Measurements from ENCODE around the gene HSPB7.
"Not testable (repeated sequence)": the region's sequence is repeated elsewhere in the genome, so short reads cannot be mapped to it uniquely, and the experiment has no call there.

HSPB7 gene

DNA sequence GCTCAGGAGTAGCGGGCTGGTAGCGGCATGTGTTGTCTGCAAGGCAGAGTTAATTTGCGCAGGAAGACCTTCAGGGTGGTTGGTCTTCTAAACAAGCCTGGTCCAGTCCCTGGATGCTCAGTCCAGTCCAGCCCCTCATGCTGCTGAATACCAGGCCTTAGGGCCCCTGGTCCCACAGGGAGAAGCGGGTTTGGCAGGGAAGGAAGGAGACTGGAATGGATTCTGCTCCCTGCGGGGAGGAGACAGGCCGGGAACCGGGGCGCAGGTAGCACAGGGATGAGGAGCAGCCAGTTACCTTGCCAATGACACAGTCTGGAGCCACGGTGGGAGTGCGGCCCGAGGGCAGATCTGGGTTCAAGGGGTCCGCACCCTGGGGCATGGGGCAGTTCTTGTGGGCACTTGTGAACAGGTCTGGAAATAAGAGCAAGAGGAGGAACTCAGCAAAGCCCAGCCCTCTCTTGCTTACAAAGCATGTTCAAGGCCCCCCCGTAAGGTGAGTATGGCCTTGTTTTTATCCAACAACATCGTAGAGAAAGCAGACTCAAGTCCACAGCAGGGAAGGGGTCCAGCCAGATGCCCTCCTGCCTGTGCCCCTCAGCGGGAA, 45.5 kb upstream of the HSPB7 start:
- no peak for ATAC-seq (ENCODE audit: insufficient read depth, low read depth)
- peaks cover 5% of the 10 kb centered on the region for H4K20me1 ChIP-seq (ENCODE audit: insufficient read depth, low read length)
- no peaks in the 10 kb centered on the region for H3K4me1 ChIP-seq (ENCODE audit: insufficient read depth, low read length)
- no peak overlapping the region for H3K4me3 ChIP-seq (ENCODE audit: low read depth in 1 of 2, low read length in 2 of 2)
- TF ChIP-seq, protein P1, sequence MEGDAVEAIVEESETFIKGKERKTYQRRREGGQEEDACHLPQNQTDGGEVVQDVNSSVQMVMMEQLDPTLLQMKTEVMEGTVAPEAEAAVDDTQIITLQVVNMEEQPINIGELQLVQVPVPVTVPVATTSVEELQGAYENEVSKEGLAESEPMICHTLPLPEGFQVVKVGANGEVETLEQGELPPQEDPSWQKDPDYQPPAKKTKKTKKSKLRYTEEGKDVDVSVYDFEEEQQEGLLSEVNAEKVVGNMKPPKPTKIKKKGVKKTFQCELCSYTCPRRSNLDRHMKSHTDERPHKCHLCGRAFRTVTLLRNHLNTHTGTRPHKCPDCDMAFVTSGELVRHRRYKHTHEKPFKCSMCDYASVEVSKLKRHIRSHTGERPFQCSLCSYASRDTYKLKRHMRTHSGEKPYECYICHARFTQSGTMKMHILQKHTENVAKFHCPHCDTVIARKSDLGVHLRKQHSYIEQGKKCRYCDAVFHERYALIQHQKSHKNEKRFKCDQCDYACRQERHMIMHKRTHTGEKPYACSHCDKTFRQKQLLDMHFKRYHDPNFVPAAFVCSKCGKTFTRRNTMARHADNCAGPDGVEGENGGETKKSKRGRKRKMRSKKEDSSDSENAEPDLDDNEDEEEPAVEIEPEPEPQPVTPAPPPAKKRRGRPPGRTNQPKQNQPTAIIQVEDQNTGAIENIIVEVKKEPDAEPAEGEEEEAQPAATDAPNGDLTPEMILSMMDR (IDR thresholded peaks at IDR 0.05; ENCODE audit: borderline replicate concordance, extremely low read depth, low read length, poor library complexity, severe bottlenecking): no peak
- TF ChIP-seq EZH2 (IDR thresholded peaks at IDR 0.05; ENCODE audit: borderline replicate concordance, low read depth, low read length, severe bottlenecking): no peak
- no peak overlapping the region for H3K9ac ChIP-seq (ENCODE audit: low read depth, low read length)
- no peak overlapping the region for H3K4me2 ChIP-seq (ENCODE audit: insufficient read depth, low read length)
- no peak overlapping the region for H2AFZ ChIP-seq (ENCODE audit: low read depth, low read length)
- DNase-seq: no peak
- no peaks in the 10 kb centered on the region for H3K36me3 ChIP-seq (ENCODE audit: insufficient read depth, low read length)
- H3K27ac ChIP-seq (ENCODE audit: low read length): no peak overlapping the region
- H3K79me2 ChIP-seq (ENCODE audit: insufficient read depth, low read length): no peaks in the 10 kb centered on the region
- H3K9me3 ChIP-seq (ENCODE audit: insufficient read depth, low read length, severe bottlenecking): no peaks in the 10 kb centered on the region
- no peaks in the 10 kb centered on the region for H3K27me3 ChIP-seq (ENCODE audit: insufficient read depth, low read length, poor library complexity)

DNA sequence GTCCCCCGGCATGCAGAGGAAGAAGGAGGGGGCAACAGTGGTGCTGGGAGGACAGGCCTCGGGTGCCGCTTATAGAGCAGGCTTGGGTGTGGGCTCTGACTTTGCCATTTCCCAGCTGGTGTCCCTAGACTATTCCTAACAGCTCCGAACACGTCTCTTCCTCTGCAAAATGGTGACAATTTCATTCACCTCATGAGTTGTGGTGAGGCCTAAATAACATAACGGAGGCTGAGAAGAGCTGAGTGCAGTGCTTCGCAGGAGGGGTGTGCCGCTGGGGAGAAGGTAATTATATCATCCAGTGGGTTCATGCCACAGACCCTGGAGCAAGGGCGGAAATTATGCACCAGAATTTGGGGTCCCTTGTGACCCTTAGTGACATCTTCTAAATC, 44.8 kb upstream of the HSPB7 start:
- not testable (repeated sequence) for H2AFZ ChIP-seq (ENCODE audit: low read depth, low read length); H3K27me3 ChIP-seq (ENCODE audit: insufficient read depth, low read length, poor library complexity); ATAC-seq (ENCODE audit: insufficient read depth, low read depth); DNase-seq; H3K9ac ChIP-seq (ENCODE audit: low read depth, low read length); H3K36me3 ChIP-seq (ENCODE audit: insufficient read depth, low read length); H3K9me3 ChIP-seq (ENCODE audit: insufficient read depth, low read length, severe bottlenecking); H3K4me3 ChIP-seq (ENCODE audit: low read depth in 1 of 2, low read length in 2 of 2); H4K20me1 ChIP-seq (ENCODE audit: insufficient read depth, low read length); H3K4me1 ChIP-seq (ENCODE audit: insufficient read depth, low read length); H3K4me2 ChIP-seq (ENCODE audit: insufficient read depth, low read length); H3K79me2 ChIP-seq (ENCODE audit: insufficient read depth, low read length); H3K27ac ChIP-seq (ENCODE audit: low read length)

GRCh38 chr1:16061989-16062686, 44.3 kb upstream of the HSPB7 start:
- not testable (repeated sequence) for H3K9me3 ChIP-seq (ENCODE audit: insufficient read depth, low read length, severe bottlenecking); H3K4me3 ChIP-seq (ENCODE audit: low read depth in 1 of 2, low read length in 2 of 2); H2AFZ ChIP-seq (ENCODE audit: low read depth, low read length); DNase-seq; ATAC-seq (ENCODE audit: insufficient read depth, low read depth); H3K4me1 ChIP-seq (ENCODE audit: insufficient read depth, low read length); H3K27me3 ChIP-seq (ENCODE audit: insufficient read depth, low read length, poor library complexity); H3K79me2 ChIP-seq (ENCODE audit: insufficient read depth, low read length); H3K9ac ChIP-seq (ENCODE audit: low read depth, low read length); H3K4me2 ChIP-seq (ENCODE audit: insufficient read depth, low read length); H3K27ac ChIP-seq (ENCODE audit: low read length); H4K20me1 ChIP-seq (ENCODE audit: insufficient read depth, low read length); H3K36me3 ChIP-seq (ENCODE audit: insufficient read depth, low read length)

DNA sequence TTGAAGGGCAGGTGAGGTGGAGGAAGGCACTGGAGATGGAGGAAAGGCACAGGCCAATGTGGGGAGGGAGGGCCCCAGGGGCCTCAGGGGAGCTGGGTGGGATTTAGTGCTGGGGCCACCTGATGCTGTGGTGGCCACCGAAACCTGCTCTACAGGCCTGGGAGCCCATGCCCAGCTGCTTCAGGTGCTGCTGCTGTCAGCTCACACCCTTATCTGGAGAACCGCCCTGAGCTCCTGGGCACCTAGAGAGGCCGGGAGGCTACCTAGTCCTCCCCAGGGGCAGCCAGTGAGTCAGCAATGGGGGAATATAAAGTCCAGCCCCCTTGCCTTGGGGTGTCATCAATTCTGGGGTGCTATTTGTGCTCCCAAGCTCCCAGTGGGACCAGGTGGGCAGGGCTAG, 43.4 kb upstream of the HSPB7 start:
- Histone ChIP-seq H2AFZ (ENCODE audit: low read depth, low read length) (no peak overlapping the region), H3K9me3 (ENCODE audit: insufficient read depth, low read length, severe bottlenecking) (no peaks in the 10 kb centered on the region), H3K27me3 (ENCODE audit: insufficient read depth, low read length, poor library complexity) (no peaks in the 10 kb centered on the region), H3K27ac (ENCODE audit: low read length) (no peak overlapping the region), H3K9ac (ENCODE audit: low read depth, low read length) (no peak overlapping the region), H3K4me3 (ENCODE audit: low read depth in 1 of 2, low read length in 2 of 2) (no peak overlapping the region), H3K36me3 (ENCODE audit: insufficient read depth, low read length) (no peaks in the 10 kb centered on the region), H4K20me1 (ENCODE audit: insufficient read depth, low read length) (peaks cover 5% of the 10 kb centered on the region), H3K4me2 (ENCODE audit: insufficient read depth, low read length) (no peak overlapping the region), H3K79me2 (ENCODE audit: insufficient read depth, low read length) (no peaks in the 10 kb centered on the region), H3K4me1 (ENCODE audit: insufficient read depth, low read length) (no peaks in the 10 kb centered on the region)
- DNase-seq (no peak), ATAC-seq (ENCODE audit: insufficient read depth, low read depth) (no peak)
- TF ChIP-seq, protein P1 (IDR thresholded peaks at IDR 0.05; ENCODE audit: borderline replicate concordance, extremely low read depth, low read length, poor library complexity, severe bottlenecking): no peak
- no peak for TF ChIP-seq EZH2 (IDR thresholded peaks at IDR 0.05; ENCODE audit: borderline replicate concordance, low read depth, low read length, severe bottlenecking)

GRCh38 chr1:16058394-16059120, 40.7 kb upstream of the HSPB7 start:
- not testable (repeated sequence) for H4K20me1 ChIP-seq (ENCODE audit: insufficient read depth, low read length); H3K27me3 ChIP-seq (ENCODE audit: insufficient read depth, low read length, poor library complexity); H3K36me3 ChIP-seq (ENCODE audit: insufficient read depth, low read length); H3K4me2 ChIP-seq (ENCODE audit: insufficient read depth, low read length); H3K4me3 ChIP-seq (ENCODE audit: low read depth in 1 of 2, low read length in 2 of 2); H3K4me1 ChIP-seq (ENCODE audit: insufficient read depth, low read length); H3K9me3 ChIP-seq (ENCODE audit: insufficient read depth, low read length, severe bottlenecking); H2AFZ ChIP-seq (ENCODE audit: low read depth, low read length); H3K9ac ChIP-seq (ENCODE audit: low read depth, low read length); H3K27ac ChIP-seq (ENCODE audit: low read length); ATAC-seq (ENCODE audit: insufficient read depth, low read depth); H3K79me2 ChIP-seq (ENCODE audit: insufficient read depth, low read length); DNase-seq

GRCh38 chr1:16057314-16057915, 39.6 kb upstream of the HSPB7 start:
- not testable (repeated sequence) for H3K79me2 ChIP-seq (ENCODE audit: insufficient read depth, low read length); H3K4me3 ChIP-seq (ENCODE audit: low read depth in 1 of 2, low read length in 2 of 2); H3K4me1 ChIP-seq (ENCODE audit: insufficient read depth, low read length); H4K20me1 ChIP-seq (ENCODE audit: insufficient read depth, low read length); H3K9ac ChIP-seq (ENCODE audit: low read depth, low read length); ATAC-seq (ENCODE audit: insufficient read depth, low read depth); H3K36me3 ChIP-seq (ENCODE audit: insufficient read depth, low read length); H3K4me2 ChIP-seq (ENCODE audit: insufficient read depth, low read length); DNase-seq; H3K27me3 ChIP-seq (ENCODE audit: insufficient read depth, low read length, poor library complexity); H2AFZ ChIP-seq (ENCODE audit: low read depth, low read length); H3K9me3 ChIP-seq (ENCODE audit: insufficient read depth, low read length, severe bottlenecking); H3K27ac ChIP-seq (ENCODE audit: low read length)

Measured in DND-41 (cell line).